Kidney capillary endothelial cell (primary cell): ENCODE results near the gene B3GNT2.
"Not testable (repeated sequence)": the region's sequence is repeated elsewhere in the genome, so short reads cannot be mapped to it uniquely, and the experiment has no call there.

Experiments
- DNase-seq: peaks from one replicate; pipeline ENCODE4 v3.0.0-alpha.2; 2018; ENCODE audit warnings: low spot score

The B3GNT2 gene

GRCh38 chr2:62238236-62238635, 42.3 kb downstream of the B3GNT2 start:
- DNase-seq = no peak

GRCh38 chr2:62240546-62240945, 44.6 kb downstream of the B3GNT2 start:
- no peak for DNase-seq

GRCh38 chr2:62243983-62244382, 48.1 kb downstream of the B3GNT2 start:
- no peak for DNase-seq

GRCh38 chr2:62248226-62248625, 52.3 kb downstream of the B3GNT2 start:
- DNase-seq = no peak

- DNase-seq = no peak
These were observed 54.3 kb downstream of the B3GNT2 start for GRCh38 chr2:62250239-62250638.

GRCh38 chr2:62254424-62255266, 58.7 kb downstream of the B3GNT2 start:
- no peak for DNase-seq

GRCh38 chr2:62257466-62257865, 61.6 kb downstream of the B3GNT2 start:
- no peak for DNase-seq

- no peak for DNase-seq
These were observed 67.3 kb downstream of the B3GNT2 start for GRCh38 chr2:62263076-62263715.

- no peak for DNase-seq
These were observed 68.3 kb downstream of the B3GNT2 start for GRCh38 chr2:62264186-62264585.

GRCh38 chr2:62265106-62265505, 69.2 kb downstream of the B3GNT2 start:
- no peak for DNase-seq

GRCh38 chr2:62266433-62267038, 70.6 kb downstream of the B3GNT2 start:
- DNase-seq = no peak

- no peak for DNase-seq
These were observed 71.8 kb downstream of the B3GNT2 start for GRCh38 chr2:62267696-62268095.

GRCh38 chr2:62268681-62269188, 72.8 kb downstream of the B3GNT2 start:
- not testable (repeated sequence) for DNase-seq

- DNase-seq = no peak
These were observed 74.8 kb downstream of the B3GNT2 start for GRCh38 chr2:62270728-62271127.
